GM12874 (cell line): ENCODE results near the gene ZNF668.

ENCODE experiments used
- CTCF ChIP-seq: IDR thresholded peaks from 2 replicates; pipeline ENCODE4 v1.5.1; 2011; ENCODE audit warnings: low read depth, mild to moderate bottlenecking, control low read depth, low read length, moderate library complexity; ENCODE audit not compliant: insufficient read depth

Gene ZNF668

GRCh38 chr16:31052114-31052513, 21.9 kb downstream of the ZNF668 start:
- TF ChIP-seq CTCF, result no peak

GRCh38 chr16:31050280-31051030, 23.6 kb downstream of the ZNF668 start:
- no peak for TF ChIP-seq CTCF

- no peak for TF ChIP-seq CTCF
Measured at GRCh38 chr16:31043898-31044481, 30.1 kb downstream of the ZNF668 start.

- no peak for TF ChIP-seq CTCF
Measured at GRCh38 chr16:31043352-31043751, 30.7 kb downstream of the ZNF668 start.

- no peak for TF ChIP-seq CTCF
Measured at GRCh38 chr16:31042866-31043265, 31.2 kb downstream of the ZNF668 start.

GRCh38 chr16:31038993-31039392, 35.0 kb downstream of the ZNF668 start:
- no peak for TF ChIP-seq CTCF

- TF ChIP-seq CTCF, result no peak
Measured at GRCh38 chr16:31036691-31037090, 37.3 kb downstream of the ZNF668 start.
